Endothelial cell of umbilical vein (primary cell): ENCODE results near the gene MREG. TPM values are rescaled to one million over a fixed set of nuclear protein-coding genes. Genes with fewer than 3 reads are reported as not detected.

Source experiments
- BruUV-seq: library from RNA; stranded (reverse); fragments of 400-500 nt; replicated peaks from 2 replicates; lab custom pipeline; 2021; lab: Mats Ljungman, UMichigan
- CTCF ChIA-PET: fragments of 300-600, 350-600 bp; sonication (Branson Sonifier 250); formaldehyde crosslinking; loops from one replicate; lab custom pipeline; 2021; ENCODE audit warnings: antibody characterized with exemption, inconsistent platforms; lab: Charles Lee
- POLR2A ChIA-PET: fragments of 300-600, 350-600 bp; sonication (Branson Sonifier 250); formaldehyde crosslinking; loops from one replicate; lab custom pipeline; 2021; ENCODE audit warnings: antibody characterized with exemption, inconsistent platforms; lab: Charles Lee
- DNase-seq: peaks from one replicate; pipeline ENCODE4 v3.0.0-alpha.2; 2011; ENCODE audit warnings: low read depth, low spot score
- FAIRE-seq: peaks from 2 replicates; lab custom pipeline; 2011; peaks lifted over from hg19 to GRCh38; lab: Jason Lieb, UNC
- H2AFZ ChIP-seq: 2 replicates; pipeline ENCODE4 v1.6.0; 2012; ENCODE audit warnings: low read depth, low read length, control low read depth, inconsistent platforms
- H3K27ac ChIP-seq: 2 replicates; pipeline ENCODE4 v1.5.1; 2011; ENCODE audit warnings: low read depth, mild to moderate bottlenecking, control low read depth, low read length, moderate library complexity; ENCODE audit not compliant: insufficient read depth
- H3K27me3 ChIP-seq, 2 experiments: 2 replicates each; pipeline versions ENCODE4 v1.6.0 to v1.6.1; 2011; ENCODE audit warnings: low read length in 2 of 2, mixed read lengths in 1 of 2; ENCODE audit not compliant: control insufficient read depth in 2 of 2, insufficient read depth in 2 of 2
- H3K36me3 ChIP-seq, 2 experiments: 2 replicates in 1 of 2; 3 replicates in 1 of 2; pipeline ENCODE4 v1.5.1; 2011; ENCODE audit warnings: low read length in 2 of 2, mild to moderate bottlenecking in 1 of 2, moderate library complexity in 1 of 2; ENCODE audit not compliant: control insufficient read depth in 2 of 2, insufficient read depth in 2 of 2; ENCODE audit errors: extremely low read depth in 1 of 2
- H3K4me1 ChIP-seq: 3 replicates; pipeline ENCODE4 v1.5.1; 2011; ENCODE audit warnings: mild to moderate bottlenecking, low read length; ENCODE audit not compliant: control insufficient read depth, insufficient read depth; ENCODE audit errors: extremely low read depth
- H3K4me2 ChIP-seq: 2 replicates; pipeline ENCODE4 v1.6.1; 2011; ENCODE audit warnings: low read length, control low read depth, mixed read lengths; ENCODE audit not compliant: insufficient read depth
- H3K4me3 ChIP-seq, 3 experiments: fragments of 200-600 bp in 1 of 3; sonication (generic), shearing (Covaris generic) in 1 of 3; replicated peaks in 1 of 3; 2 replicates each; pipeline ENCODE4 v1.5.1; 2011 to 2016; ENCODE audit warnings: control low read depth in 3 of 3, low read length in 3 of 3, mild to moderate bottlenecking in 2 of 3, inconsistent platforms in 1 of 3, low read depth in 1 of 3, moderate library complexity in 1 of 3; ENCODE audit not compliant: insufficient read depth in 1 of 3
- H3K79me2 ChIP-seq: 2 replicates; pipeline ENCODE4 v1.6.0; 2012; ENCODE audit warnings: low read length, inconsistent platforms; ENCODE audit not compliant: control insufficient read depth, insufficient read depth
- H3K9ac ChIP-seq: replicated peaks from 2 replicates; pipeline ENCODE3; 2011; ENCODE audit warnings: low read length, control low read depth; ENCODE audit not compliant: insufficient read depth; ENCODE audit errors: extremely low read depth
- H3K9me1 ChIP-seq: replicated peaks from 3 replicates; pipeline ENCODE4 v1.6.0; 2011; ENCODE audit warnings: mild to moderate bottlenecking, low read length; ENCODE audit not compliant: control insufficient read depth, insufficient read depth; ENCODE audit errors: extremely low read depth
- H3K9me3 ChIP-seq: replicated peaks from 2 replicates; pipeline ENCODE4 v1.5.1; 2012; ENCODE audit warnings: low read length, inconsistent platforms; ENCODE audit not compliant: control insufficient read depth, insufficient read depth
- H4K20me1 ChIP-seq: replicated peaks from 2 replicates; pipeline ENCODE3; 2011; ENCODE audit warnings: mild to moderate bottlenecking, low read length; ENCODE audit not compliant: control insufficient read depth, insufficient read depth; ENCODE audit errors: extremely low read depth
- EZH2 ChIP-seq: IDR thresholded peaks from 2 replicates; pipeline ENCODE4 v1.6.1; 2012; ENCODE audit warnings: borderline replicate concordance, low read depth, mild to moderate bottlenecking, moderate library complexity, low read length, inconsistent platforms; ENCODE audit not compliant: severe bottlenecking
- FOS ChIP-seq: IDR thresholded peaks from 2 replicates; pipeline ENCODE4 v1.6.1; 2011; ENCODE audit warnings: mild to moderate bottlenecking, low read length, moderate library complexity, borderline replicate concordance; ENCODE audit not compliant: insufficient read depth
- GATA2 ChIP-seq: IDR thresholded peaks from 2 replicates; pipeline ENCODE4 v1.7.0; 2011; ENCODE audit warnings: low read depth, mild to moderate bottlenecking, moderate library complexity, mixed read lengths, low read length; ENCODE audit not compliant: insufficient read length, insufficient read depth
- JUN ChIP-seq: IDR thresholded peaks from 2 replicates; pipeline ENCODE4 v1.6.1; 2011; ENCODE audit warnings: borderline replicate concordance, low read depth; ENCODE audit not compliant: insufficient read length, insufficient read depth
- MYC ChIP-seq: IDR thresholded peaks from one replicate; pipeline ENCODE4 v1.6.1; 2011; ENCODE audit warnings: mild to moderate bottlenecking, low read depth, low read length
- POLR2A ChIP-seq: IDR thresholded peaks from 2 replicates; pipeline ENCODE4 v1.6.1; 2012; ENCODE audit warnings: low read depth, mild to moderate bottlenecking, control low read depth, low read length
- POLR2AphosphoS5 ChIP-seq: IDR thresholded peaks from 2 replicates; pipeline ENCODE4 v1.6.1; 2012; ENCODE audit warnings: low read depth, mild to moderate bottlenecking, control low read depth, low read length, moderate library complexity; ENCODE audit not compliant: insufficient read depth
- dilution Hi-C: fragments of 300-500 bp; cut with MboI; formaldehyde crosslinking; loops from one replicate; pipeline ENCODE4 v1.15.0; 2019; ENCODE audit warnings: low sequenced_read_pairs; ENCODE audit not compliant: extremely low pct_ligation_motif_present
- intact Hi-C: fragments of 100-400 bp; cut with micrococcal nuclease; formaldehyde crosslinking; loops from one replicate; pipeline ENCODE4 v1.10.0; 2022
- polyA plus RNA-seq, 4 experiments: library from polyadenylated mRNA; depleted of rRNA in 3 of 4; stranded (reverse) in 3 of 4; unstranded in 1 of 4; fragments of >200 nt; gene quantifications; 2 replicates each; pipeline versions ENCODE4 v1.2.1 to v1.2.3, GENCODE V29; 2011 to 2012; ENCODE audit warnings: missing spikeins in 1 of 4
- total RNA-seq: library from RNA; stranded (reverse); gene quantifications from 2 replicates; pipeline ENCODE4 v1.2.3, GENCODE V29; 2021
- TF ChIP-seq, protein P1 (sequence below), 2 donors: IDR thresholded peaks; 1 replicate in 1 of 2; 2 replicates in 1 of 2; pipeline ENCODE4 v1.5.1; 2011; ENCODE audit warnings: low read length in 2 of 2, mild to moderate bottlenecking in 2 of 2, moderate library complexity in 2 of 2, control low read depth in 1 of 2, inconsistent platforms in 1 of 2, low read depth in 1 of 2; ENCODE audit not compliant: insufficient read depth in 1 of 2; ENCODE audit errors: extremely low read depth in 1 of 2
- TF ChIP-seq, protein P2 (sequence below): IDR thresholded peaks from 2 replicates; pipeline ENCODE4 v1.6.1; 2011; ENCODE audit not compliant: insufficient read depth, insufficient read length

Gene MREG
- total and polyA plus RNA-seq, 2 donors (not counting 3 experiments of a cell fraction or from before 2014, with no cell fraction given) = 0.41 to 3.9 TPM

DNA sequence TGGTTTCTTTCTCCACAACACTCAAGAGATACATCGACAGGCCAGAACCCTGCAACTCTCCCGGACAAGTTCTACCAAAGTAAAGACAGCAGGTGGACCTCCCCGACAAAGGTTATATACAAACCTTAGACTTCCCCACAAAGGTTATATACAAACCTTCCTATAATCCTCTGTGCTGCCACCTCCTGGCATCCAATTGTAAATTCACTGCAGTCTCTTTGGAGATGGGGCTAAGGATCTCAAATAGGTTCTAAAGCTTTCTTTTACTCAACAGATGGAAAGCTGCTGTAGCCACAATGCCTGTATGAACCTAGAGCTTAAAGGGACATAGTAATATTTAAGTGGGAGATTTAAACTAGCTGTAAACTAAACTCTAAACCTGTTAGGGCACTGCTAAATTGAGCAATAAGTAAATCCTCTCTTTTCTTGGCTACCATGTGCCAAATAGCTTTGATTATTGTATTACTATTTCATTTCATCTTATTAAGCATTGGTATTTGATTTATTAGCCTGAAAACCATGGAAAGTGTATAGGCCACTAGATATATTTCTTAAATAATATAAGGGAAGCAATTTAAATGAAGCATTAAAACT lies 9.8 kb upstream of the MREG start:
- BruUV-seq = no TSS peak
- dilution Hi-C loops = no loop called here
- ChIA-PET CTCF (interaction anchor here (0.6 to 7.4 kb wide), 29 partner anchors 9 to 1062 kb away, joined by 3 to 107 read pairs (median 4); partner anchors contain the start of gene MREG), POLR2A (no interaction called here)
- Histone ChIP-seq H3K9me3 (no peaks in the 10 kb centered on the region), H3K36me3 (no peaks in the 10 kb centered on the region), H3K79me2 (no peaks in the 10 kb centered on the region), H3K27ac (no peak overlapping the region), H3K4me1 (peaks cover 2% of the 10 kb centered on the region), H3K27me3 (no peaks in the 10 kb centered on the region), H4K20me1 (no peaks in the 10 kb centered on the region), H2AFZ (no peak overlapping the region), H3K4me3 (no peak overlapping the region), H3K4me2 (no peak overlapping the region), H3K9ac (no peak overlapping the region), H3K9me1 (no peaks in the 10 kb centered on the region)
- FAIRE-seq (peak; percentile 91), DNase-seq (peak; percentile 62)
- intact Hi-C loops = loop anchor here (1.0 kb wide), 1 partner anchor 73 kb away; no protein-coding TSS in a partner anchor
- TF ChIP-seq, protein P1, sequence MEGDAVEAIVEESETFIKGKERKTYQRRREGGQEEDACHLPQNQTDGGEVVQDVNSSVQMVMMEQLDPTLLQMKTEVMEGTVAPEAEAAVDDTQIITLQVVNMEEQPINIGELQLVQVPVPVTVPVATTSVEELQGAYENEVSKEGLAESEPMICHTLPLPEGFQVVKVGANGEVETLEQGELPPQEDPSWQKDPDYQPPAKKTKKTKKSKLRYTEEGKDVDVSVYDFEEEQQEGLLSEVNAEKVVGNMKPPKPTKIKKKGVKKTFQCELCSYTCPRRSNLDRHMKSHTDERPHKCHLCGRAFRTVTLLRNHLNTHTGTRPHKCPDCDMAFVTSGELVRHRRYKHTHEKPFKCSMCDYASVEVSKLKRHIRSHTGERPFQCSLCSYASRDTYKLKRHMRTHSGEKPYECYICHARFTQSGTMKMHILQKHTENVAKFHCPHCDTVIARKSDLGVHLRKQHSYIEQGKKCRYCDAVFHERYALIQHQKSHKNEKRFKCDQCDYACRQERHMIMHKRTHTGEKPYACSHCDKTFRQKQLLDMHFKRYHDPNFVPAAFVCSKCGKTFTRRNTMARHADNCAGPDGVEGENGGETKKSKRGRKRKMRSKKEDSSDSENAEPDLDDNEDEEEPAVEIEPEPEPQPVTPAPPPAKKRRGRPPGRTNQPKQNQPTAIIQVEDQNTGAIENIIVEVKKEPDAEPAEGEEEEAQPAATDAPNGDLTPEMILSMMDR (IDR thresholded peaks at IDR 0.05; ENCODE audit: extremely low read depth in 1 of 2, insufficient read depth in 1 of 2, low read depth in 1 of 2, low read length in 2 of 2) = peak; percentile 52 to 60
- TF ChIP-seq GATA2 = no peak

GRCh38 chr2:216021768-216022565 lies 8.6 kb upstream of the MREG start:
- Histone ChIP-seq H4K20me1 (no peaks in the 10 kb centered on the region), H3K79me2 (no peaks in the 10 kb centered on the region), H3K36me3 (no peaks in the 10 kb centered on the region), H3K9ac (no peak overlapping the region), H3K9me3 (no peaks in the 10 kb centered on the region), H3K27ac (no peak overlapping the region), H3K27me3 (no peaks in the 10 kb centered on the region), H2AFZ (no peak overlapping the region), H3K4me3 (no peak overlapping the region), H3K4me1 (peaks cover 2% of the 10 kb centered on the region), H3K9me1 (no peaks in the 10 kb centered on the region), H3K4me2 (no peak overlapping the region)
- ChIA-PET CTCF (interaction anchor here (0.8 to 7.4 kb wide), 3 partner anchors 10 to 71 kb away, joined by 3 to 107 read pairs (median 12); no protein-coding TSS in a partner anchor), POLR2A (no interaction called here)
- intact Hi-C loops (no loop called here), dilution Hi-C loops (no loop called here)
- TF ChIP-seq FOS = no peak
- TF ChIP-seq MYC = no peak
- TF ChIP-seq, protein P1 (IDR thresholded peaks at IDR 0.05; ENCODE audit: extremely low read depth in 1 of 2, insufficient read depth in 1 of 2, low read depth in 1 of 2, low read length in 2 of 2) = no peak
- no peak for TF ChIP-seq GATA2
- no peak for TF ChIP-seq EZH2
- TF ChIP-seq, protein P2, sequence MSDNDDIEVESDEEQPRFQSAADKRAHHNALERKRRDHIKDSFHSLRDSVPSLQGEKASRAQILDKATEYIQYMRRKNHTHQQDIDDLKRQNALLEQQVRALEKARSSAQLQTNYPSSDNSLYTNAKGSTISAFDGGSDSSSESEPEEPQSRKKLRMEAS = no peak
- no peak for TF ChIP-seq JUN
- no peak for TF ChIP-seq POLR2AphosphoS5
- no peak for TF ChIP-seq POLR2A
- BruUV-seq = no TSS peak
- DNase-seq (no peak), FAIRE-seq (no peak)
